SK-MEL-5 (cell line): ENCODE data around the gene USH1G. TPM values are rescaled to one million over a fixed set of nuclear protein-coding genes. Genes with fewer than 3 reads are reported as not detected.
"Not testable (repeated sequence)": the region's sequence is repeated elsewhere in the genome, so short reads cannot be mapped to it uniquely, and the experiment has no call there.

Experiments
- DNase-seq: peaks from one replicate; pipeline ENCODE4 v3.0.0-alpha.2; 2016; ENCODE audit warnings: low read depth, low spot score
- in situ Hi-C: cut with HindIII; loops from 2 replicates; pipeline ENCODE4 v1.10.0; 2016; ENCODE audit warnings: low sequenced_read_pairs, high pct_unique_total_duplicates, low pct_unique_long_range_greater_than_20kb
- polyA plus RNA-seq, 2 experiments: library from polyadenylated mRNA; depleted of rRNA; stranded (reverse); fragments of >200 nt; gene quantifications; 2 replicates each; pipeline ENCODE4 v1.2.3, GENCODE V29; 2015
- total RNA-seq: library from RNA; depleted of rRNA; stranded (reverse); fragments of >200 nt; shearing (Covaris generic); gene quantifications from 2 replicates; pipeline ENCODE4 v1.2.3, GENCODE V29; 2014; rRNA removed

USH1G gene
- not detected in 2 replicates for total RNA-seq
- polyA plus RNA-seq (2015; cell fraction: cytosol; rRNA removed): 0.25 TPM in 2 replicates
- not detected in 2 replicates for polyA plus RNA-seq (2015; cell fraction: nucleus; rRNA removed)

DNA sequence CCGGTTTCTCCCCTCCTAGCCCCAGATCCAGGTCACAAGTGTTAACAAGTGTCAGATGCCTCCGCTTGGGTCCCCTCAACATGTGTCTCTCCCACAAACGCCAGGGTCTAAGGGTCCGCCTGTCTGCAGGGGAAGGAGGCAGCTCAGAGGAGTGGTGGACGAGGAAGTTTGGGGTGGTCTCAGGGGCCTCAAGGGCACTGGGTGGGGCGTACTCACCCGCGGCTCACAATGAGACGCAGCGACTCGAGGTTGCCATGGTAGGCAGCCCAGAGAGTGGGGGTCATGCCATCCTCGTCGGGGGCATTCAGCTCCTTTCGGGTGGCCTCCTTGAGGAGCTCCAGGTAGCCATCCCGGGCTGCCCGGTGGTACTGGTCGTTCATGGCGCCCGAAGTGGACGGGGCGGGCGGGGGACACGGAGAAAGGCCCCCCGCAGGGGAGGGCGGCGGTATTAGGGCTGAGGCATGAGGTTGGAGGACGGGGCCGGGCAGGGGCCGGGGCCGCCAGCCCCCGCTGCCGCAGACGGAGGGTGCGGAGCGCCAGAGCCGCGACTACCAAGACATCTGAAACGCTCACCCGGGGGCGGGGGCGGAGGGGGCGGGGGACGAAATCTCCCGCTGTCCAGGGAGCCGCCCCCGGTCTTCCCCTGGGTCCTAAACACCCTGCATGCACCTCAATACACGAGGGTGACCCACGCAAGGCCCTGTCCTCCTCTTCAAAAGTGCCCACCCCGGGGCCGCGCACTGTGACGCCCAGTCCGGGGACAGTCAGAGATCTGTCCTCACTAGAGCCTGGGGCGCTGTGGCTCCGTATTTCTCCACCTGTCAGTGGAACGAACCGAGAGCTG, at the start of gene USH1G:
Gene USH1G, minus strand, starts transcription at position 562 of the 844 bp plus-strand sequence. Its CDS starts 182 bp downstream, at position 380.
- DNase-seq: no peak
- in situ Hi-C loops: no loop called here

DNA sequence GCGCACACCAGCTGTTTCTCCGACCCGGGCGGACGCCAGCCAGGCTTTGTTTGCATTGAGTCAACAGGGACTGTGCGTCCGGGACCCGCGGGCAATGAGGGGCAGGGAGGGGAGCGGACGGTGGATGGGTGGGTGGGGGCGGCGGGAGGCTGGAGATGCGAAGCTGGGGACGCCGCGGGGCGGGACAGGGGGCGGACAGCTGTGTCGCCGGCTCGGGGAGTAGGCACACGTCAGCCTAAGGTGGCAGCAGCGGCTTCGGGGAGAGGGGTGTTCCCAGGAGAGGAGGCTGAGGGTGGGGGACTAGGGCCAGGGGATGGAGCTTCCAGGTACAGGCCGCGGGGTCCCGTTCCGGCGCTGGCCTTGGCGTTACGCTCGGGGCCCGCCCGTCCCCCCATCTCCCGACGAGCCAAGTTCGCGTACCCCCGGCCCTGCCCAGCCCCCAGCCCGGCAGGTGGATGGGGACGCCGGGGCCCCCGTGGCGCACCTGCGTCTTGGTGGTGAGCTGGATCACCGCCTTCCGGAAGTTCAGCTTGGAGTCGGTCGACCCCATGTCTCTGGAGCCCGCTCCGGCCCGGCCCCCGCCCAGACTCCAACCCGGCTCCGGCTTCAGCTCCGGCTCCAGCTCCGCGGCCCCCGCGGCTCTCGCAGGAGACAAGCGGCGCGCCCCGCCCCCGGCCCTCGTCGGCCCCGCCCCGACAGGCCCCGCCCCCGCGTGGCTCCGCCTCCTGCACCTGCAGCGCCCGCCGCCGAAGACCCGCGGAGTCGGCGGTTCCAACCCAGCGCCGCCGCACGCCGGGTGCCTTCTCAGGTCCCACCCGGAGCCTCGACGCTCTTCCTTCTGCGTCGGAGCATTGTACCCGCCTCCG, 49.3 kb upstream of the USH1G start, which contains the start of gene HID1:
Gene HID1, minus strand, starts transcription at position 653 of the 866 bp plus-strand sequence. Its CDS starts 103 bp downstream, at position 550.
- in situ Hi-C loops: no loop called here
- DNase-seq: peak; percentile 38

DNA sequence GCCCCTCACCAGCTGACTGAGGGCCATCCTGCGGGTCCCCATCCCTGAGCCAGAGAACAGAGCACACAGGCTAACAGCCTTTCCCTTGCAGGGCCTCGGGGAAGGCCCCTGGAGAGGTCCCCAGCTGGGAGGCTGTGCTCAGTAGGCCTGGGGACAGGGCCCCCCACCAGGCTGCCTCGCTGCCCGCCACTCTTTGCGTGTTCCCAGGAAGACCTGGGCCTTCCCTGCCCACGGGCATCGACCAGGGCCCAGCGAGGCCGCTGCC, 48.7 kb upstream of the USH1G start:
- DNase-seq: no peak
- in situ Hi-C loops: no loop called here

- in situ Hi-C loops: no loop called here
Measured at GRCh38 chr17:74971069-74971841, 48.2 kb upstream of the USH1G start.

DNA sequence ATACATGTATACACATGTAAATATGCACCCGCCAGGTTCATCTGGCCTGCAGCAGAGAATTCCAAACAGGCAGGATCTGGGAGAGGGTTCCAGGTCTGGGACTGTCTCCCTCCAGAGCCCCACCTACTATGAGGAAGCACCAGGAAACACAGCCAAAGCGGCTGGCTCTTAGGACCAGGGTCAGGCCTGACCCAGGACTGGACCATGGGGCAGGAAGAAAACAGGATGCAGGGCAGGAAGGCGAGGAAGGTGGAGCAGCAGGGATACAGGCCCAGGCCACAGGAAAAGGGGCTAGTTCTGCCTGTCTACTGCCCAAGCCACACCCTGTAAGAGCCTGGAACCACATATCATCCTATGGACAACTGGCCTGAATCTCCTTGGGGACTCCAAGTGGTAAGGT, 47.3 kb upstream of the USH1G start:
- in situ Hi-C loops: no loop called here
- no peak for DNase-seq

More at GRCh38 chr17:74971069-74971841, 48.2 kb upstream of the USH1G start:
- no peak for DNase-seq

DNA sequence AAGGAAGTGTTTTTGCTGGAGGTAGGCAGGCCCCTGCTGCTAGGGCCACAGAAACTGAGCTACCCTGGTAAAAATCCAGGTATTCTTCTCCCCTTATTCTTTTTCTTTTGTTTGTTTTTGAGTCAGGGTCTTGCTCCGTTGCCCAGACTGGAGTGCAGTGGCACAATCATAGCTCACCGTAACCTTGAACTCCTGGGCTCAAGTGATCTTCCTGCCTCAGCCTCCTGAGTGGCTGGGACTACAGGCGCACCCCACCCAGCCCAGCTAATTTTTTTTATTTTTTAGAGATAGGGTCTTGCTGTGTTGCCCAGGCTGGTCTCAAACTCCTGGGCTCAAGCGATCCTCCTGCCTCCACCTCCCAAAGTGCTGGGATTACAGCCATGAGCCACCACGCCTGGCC, 46.4 kb upstream of the USH1G start:
- DNase-seq, in situ Hi-C loops: not testable (repeated sequence)

DNA sequence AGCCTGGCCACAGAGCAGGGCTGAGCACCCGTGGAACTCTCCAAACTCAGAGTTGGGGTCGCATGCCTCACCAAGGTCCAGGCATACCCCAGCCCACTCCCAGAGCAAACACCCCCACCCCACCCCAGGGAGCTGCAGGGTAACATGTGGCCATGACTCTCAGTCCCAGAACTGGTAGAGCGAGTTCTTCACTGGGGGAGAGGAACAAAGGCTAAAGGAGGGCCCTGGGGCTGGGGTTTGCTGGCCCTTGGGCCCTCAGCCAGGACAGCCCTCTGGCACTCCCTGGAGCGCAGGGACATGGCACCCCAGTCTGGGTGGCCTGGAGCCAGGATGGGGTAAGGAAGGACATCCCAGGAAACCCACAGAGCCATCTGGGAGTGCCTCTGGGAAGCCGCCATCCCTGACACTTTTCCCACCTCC, 45.3 kb upstream of the USH1G start:
- in situ Hi-C loops: no loop called here
- DNase-seq: no peak

GRCh38 chr17:74964988-74965622, 42.0 kb upstream of the USH1G start:
- in situ Hi-C loops: no loop called here
- DNase-seq: no peak

DNA sequence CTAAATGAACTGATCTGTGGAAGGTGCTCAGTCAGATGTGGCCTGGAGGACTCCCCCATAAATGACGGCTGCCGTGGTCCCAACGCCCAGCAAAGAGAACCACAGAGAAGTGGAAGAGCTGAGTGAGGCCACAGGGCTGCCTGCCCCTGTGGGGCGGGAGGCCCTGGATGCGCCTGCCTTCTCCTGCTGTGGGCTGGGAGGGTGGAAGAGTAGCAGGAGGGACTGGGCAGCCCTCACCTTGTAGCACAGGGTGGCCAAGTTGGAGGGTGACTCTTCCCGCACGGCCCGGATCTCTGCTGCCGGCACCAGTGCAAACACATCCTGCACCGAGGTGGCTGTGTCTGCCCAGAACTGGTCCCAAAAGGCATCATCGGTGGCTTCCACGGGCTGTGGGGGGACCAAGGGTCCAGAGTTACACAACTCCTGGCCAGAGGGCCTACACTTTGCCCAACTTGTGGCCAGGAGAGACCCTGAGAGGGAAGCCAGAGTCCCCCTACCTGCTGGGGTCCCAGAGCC, 41.2 kb upstream of the USH1G start:
- no peak for DNase-seq
- in situ Hi-C loops: no loop called here

- in situ Hi-C loops: no loop called here
- DNase-seq: no peak
Measured at GRCh38 chr17:74963656-74964055, 40.6 kb upstream of the USH1G start.

DNA sequence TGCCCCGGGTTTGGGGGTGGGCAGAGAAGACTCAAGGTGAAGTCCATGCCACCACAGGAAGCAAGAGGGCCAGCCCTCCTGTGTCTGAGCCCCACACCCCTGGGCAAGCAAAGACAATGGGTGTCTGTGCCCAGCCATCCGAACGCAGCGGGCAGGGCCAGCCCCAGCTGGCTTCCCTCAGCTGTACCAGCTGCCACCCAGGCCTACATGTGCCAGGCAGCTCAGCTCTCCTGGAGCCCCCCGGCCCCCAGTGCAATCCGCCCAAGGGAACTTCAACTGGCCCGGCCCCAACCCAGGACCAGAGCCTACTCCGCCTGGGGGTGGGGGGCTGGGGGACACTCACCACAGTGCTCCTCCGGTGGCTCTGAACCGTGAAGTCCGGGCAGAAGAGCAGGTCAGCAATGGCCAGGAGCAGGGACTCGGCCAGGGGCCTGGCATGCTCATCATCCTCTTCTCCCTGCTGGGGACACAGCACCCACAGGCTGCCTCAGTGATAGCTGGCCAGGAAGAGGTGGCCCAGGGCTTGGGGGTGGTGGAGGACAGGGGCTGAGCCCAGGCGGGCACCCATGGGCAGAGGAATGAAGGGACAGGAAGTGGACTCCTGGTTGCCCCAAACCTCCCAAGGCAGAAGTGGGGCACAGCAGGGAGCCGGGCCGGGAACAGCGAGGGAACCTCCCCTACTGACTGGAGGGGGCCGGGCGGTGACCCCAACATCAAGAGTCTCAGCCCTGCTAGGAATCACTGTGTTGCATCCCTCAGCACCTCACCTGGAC, 39.8 kb upstream of the USH1G start:
- in situ Hi-C loops: no loop called here
- no peak for DNase-seq

DNA sequence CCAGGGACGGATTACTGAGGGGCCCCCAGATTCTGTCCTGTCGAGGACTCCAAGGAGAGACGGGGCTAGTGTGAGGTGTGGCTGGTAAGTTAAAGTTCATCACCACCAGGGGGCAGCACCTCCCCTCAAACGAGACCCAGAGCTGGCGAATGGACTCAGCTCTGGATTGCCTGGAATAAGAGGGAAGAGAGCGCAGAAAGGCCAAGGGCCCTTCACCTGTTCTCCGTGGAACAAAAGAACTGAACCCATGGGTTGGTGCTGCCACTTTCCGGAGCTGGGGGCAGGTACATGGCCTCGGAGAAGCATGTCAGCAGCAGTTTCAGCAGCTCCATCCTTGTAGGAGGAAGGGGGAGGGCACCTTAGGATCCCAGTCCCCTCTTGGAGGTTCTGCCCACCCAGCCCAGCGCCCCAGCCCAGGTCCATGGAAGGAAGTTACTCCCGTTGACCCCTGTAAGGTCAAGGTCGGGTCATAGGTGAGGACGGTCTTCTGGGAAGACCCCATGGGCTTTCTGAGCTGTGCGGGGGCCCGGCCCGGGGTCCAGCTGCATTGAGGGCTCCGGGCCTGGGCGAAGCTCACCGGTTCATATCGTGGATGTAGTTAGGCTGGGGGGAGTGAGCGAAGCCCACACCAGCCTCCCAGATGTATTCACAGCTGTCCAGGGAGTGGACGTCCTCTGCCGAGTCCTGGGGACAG, 38.7 kb upstream of the USH1G start:
- peak; percentile 94 for DNase-seq

DNA sequence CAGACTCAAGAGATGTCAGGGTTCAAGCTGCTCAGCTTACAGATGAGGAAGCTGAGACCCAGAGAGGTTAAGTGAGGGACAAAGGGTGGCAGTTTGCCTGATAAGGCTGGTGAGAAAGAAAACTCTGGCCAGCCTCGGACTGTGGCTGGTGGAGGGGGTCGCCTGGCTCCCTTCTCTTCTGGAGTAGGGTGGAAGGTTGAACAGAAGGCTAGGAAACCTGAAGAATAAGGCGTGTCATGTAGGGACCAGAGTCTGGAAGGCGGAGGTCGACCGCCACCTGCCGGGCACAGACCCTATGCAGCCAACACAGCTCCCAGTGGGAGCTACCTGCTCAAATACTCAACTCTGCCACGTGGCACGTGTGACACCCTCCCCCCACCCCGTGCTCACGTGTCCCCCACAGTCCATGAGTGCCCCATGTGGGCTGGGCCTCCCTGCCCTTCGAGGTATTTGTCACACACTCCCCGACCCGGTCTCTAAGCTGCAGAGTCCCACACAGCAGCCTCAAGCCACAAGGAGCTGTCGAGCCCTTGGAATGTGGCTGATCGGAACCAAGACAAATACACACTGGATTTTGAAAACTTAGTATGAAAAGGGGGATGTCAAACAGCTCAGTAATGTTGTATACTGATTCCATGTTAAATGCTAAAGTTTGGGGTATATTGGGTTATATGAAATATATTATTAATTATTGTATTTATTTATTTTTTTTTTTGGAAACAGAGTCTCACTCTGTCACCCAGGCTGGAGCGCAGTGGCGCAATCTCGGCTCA, 37.7 kb upstream of the USH1G start:
- DNase-seq: peak; percentile 84
- in situ Hi-C loops: no loop called here

More for the DNA sequence above, 38.7 kb upstream of the USH1G start:
- in situ Hi-C loops: no loop called here

DNA sequence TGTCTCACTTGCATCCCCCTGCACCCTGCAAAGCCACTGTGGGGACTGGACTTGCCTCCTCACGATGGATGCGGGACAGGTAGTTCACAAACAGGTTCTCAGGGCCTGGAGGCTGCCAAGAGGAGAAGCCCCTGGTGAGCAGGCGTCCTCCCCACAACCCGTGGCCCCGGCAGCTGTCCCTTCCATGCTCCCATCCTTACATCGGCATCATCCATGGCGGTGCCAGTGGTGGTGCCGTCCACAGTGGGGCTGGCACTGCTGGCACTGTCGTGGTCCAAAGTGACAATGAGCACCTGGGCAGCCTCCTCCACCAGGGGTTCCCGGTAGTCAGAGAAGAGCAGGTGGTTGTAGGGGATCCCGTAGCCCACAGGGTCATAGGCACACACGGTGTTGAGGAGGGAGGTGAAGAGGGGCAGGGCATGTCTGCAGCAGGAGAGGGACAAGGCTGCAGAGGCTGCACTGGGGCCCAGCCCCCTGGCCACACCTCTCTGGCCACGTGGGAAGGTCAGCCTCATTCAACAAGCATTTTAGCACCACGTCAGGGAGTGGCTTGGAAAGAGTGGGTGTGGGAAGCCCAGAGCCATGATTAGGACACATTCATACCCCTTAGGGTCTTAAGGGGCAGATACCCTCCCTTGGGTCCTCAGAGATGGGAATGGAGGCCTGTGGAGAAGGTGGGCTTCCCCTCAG, 36.9 kb upstream of the USH1G start:
- in situ Hi-C loops: no loop called here
- peak; percentile 45 for DNase-seq
